Ovary (tissue), 9 donors: ENCODE measurements around the gene TRIM63. TPM values are rescaled to one million over a fixed set of nuclear protein-coding genes. Genes with fewer than 3 reads are reported as not detected.

Experiments
- DNase-seq, 5 donors: peaks; one replicate each; pipeline ENCODE4 v3.0.0-alpha.2; 2019 to 2020
- H3K27ac ChIP-seq, 2 donors: fragments of 200-600 bp; one replicate each; pipeline versions ENCODE4 v1.5.1 to v1.8.0; 2019 to 2022
- H3K27me3 ChIP-seq: fragments of 200-600 bp; one replicate; pipeline ENCODE4 v1.8.0; 2022
- H3K36me3 ChIP-seq: fragments of 200-600 bp; sonication (generic); one replicate; pipeline ENCODE4 v1.5.1; 2019
- H3K4me1 ChIP-seq: one replicate; pipeline ENCODE4 v1.8.1; 2013; ENCODE audit warnings: mild to moderate bottlenecking, moderate library complexity; ENCODE audit not compliant: insufficient read depth
- H3K4me3 ChIP-seq: fragments of 200-600 bp; sonication (generic); one replicate; pipeline ENCODE4 v1.5.1; 2017
- H3K9me3 ChIP-seq, 2 donors: fragments of 200-600 bp in 1 of 2; sonication (generic) in 1 of 2; one replicate each; pipeline versions ENCODE4 v1.5.1 to v1.8.1; 2013 to 2019; ENCODE audit warnings: mild to moderate bottlenecking in 1 of 2, moderate library complexity in 1 of 2
- EP300 ChIP-seq: sonication (generic); formaldehyde crosslinking; IDR thresholded peaks from one replicate; pipeline ENCODE4 v1.6.1; 2017; ENCODE audit warnings: antibody characterized with exemption
- POLR2A ChIP-seq: fragments of 450-650 bp; IDR thresholded peaks from one replicate; pipeline ENCODE4 v1.6.1; 2017; ENCODE audit warnings: antibody characterized with exemption, mild to moderate bottlenecking, moderate library complexity
- WGBS, 3 donors: extraction: QIAGEN DNeasy Blood & Tissue Kit in 1 of 3; methylation state at CpG; one replicate each; pipeline versions ENCODE4 v1.1.5 to v1.1.7; 2013 to 2017; 5-methylcytosine and 5-hydroxymethylcytosine counted together
- intact Hi-C, 4 donors: fragments of 100-400 bp; cut with DNase I; formaldehyde crosslinking; loops; one replicate each; pipeline versions ENCODE4 v1.11.0 to v1.15.1; 2022 to 2023
- polyA plus RNA-seq, 2 donors: library from polyadenylated mRNA; stranded (reverse); fragments of 200-250 nt in 1 of 2; fragments of 350-450 nt in 1 of 2; fragmentation: Illumina TruSeq in 1 of 2; extraction: RNeasy Lipid Tissue Mini Kit (QIAGEN cat#74804) in 1 of 2; gene quantifications; one replicate each; pipeline ENCODE4 v1.2.3, GENCODE V29; 2013 to 2014
- total RNA-seq, 7 donors: library from RNA; depleted of rRNA in 2 of 7; stranded (reverse); fragments of >200 nt in 2 of 7; fragmentation: NEBNext Ultra II Directional in 3 of 7; extraction: Animal tissue kit (Norgen Biotek cat#: 25700) in 3 of 7; gene quantifications; one replicate each; pipeline versions ENCODE4 v1.1.0 to v1.2.4, GENCODE V29; 2016 to 2023
- TF ChIP-seq, protein P1 (sequence below), 3 donors: fragments of 450-650 bp in 2 of 3; fragments of 200-600 bp in 1 of 3; IDR thresholded peaks; one replicate each; pipeline versions ENCODE4 v1.5.1 to v1.8.0; 2016 to 2022; ENCODE audit warnings: antibody characterized with exemption in 3 of 3, mild to moderate bottlenecking in 1 of 3
- donor health status: DM: no; HTN: no; CAD: no; lungs with moderate emphysema.
- donor health status: DM: no; HTN: no; CAD: no.
- donor health status: Bipolar disorder and iron deficiency.
- donor health status: DM: yes; HTN: yes; CAD: no.
- donor health status: DM: no; HTN: no; CAD: no.
- donor health status: DM: yes; HTN: yes; CAD: no.

The TRIM63 gene
- total and polyA plus RNA-seq, 9 donors: 0.06 to 1.6 (median 0.20) TPM; not detected in 5

DNA sequence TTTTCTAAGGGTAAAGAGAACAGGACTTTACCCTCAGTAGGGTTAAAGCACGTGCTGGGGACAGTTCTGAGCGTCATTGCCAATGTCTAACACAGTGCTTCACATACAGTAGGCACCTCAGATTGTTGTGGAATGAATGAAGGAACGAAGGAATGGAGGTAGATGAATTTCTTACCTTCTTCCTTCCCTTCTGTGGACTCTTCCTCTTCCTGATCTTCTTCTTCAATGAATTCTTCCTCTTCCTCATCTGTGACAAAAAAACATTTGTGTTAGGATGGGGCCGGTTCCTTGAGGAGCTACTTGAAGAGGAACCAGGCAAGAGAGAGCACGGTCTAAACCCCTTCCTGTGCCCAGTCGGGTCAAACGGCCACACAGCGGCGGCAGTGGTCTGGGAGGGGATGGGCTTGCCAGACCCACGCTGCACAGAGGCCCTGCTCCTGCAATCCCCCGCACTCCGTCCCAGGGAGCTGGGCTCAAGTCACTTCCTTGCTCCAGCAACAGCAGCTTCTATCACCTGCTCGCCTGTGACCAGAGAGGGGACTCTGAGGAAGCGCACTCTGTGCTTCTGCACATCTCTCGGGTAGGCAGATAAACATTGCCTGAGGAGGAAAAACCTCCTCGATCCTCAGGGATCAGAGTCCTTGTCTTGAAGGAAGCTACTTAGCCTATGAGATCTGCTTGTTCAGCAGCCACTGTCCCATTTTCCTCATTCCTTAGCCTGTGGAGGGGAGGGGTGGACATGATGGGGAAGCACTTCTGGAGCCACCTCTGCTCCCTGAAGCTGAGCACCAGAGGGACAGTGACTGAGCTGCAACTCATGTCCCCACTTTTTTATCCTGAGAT, 13.5 kb downstream of the TRIM63 start:
- Histone ChIP-seq H3K4me1 (no peaks in the 10 kb centered on the region), H3K27me3 (no peaks in the 10 kb centered on the region), H3K4me3 (no peak overlapping the region), H3K36me3 (no peaks in the 10 kb centered on the region), H3K9me3 (no peaks in the 10 kb centered on the region), H3K27ac (no peak overlapping the region)
- TF ChIP-seq, protein P1, sequence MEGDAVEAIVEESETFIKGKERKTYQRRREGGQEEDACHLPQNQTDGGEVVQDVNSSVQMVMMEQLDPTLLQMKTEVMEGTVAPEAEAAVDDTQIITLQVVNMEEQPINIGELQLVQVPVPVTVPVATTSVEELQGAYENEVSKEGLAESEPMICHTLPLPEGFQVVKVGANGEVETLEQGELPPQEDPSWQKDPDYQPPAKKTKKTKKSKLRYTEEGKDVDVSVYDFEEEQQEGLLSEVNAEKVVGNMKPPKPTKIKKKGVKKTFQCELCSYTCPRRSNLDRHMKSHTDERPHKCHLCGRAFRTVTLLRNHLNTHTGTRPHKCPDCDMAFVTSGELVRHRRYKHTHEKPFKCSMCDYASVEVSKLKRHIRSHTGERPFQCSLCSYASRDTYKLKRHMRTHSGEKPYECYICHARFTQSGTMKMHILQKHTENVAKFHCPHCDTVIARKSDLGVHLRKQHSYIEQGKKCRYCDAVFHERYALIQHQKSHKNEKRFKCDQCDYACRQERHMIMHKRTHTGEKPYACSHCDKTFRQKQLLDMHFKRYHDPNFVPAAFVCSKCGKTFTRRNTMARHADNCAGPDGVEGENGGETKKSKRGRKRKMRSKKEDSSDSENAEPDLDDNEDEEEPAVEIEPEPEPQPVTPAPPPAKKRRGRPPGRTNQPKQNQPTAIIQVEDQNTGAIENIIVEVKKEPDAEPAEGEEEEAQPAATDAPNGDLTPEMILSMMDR (IDR thresholded peaks at IDR 0.05): no peak
- no peak for TF ChIP-seq EP300
- no peak for TF ChIP-seq POLR2A
- intact Hi-C loops: loop anchor here in 1 of 4 donors (5.0 kb wide), 1 partner anchor 1883 kb away; no protein-coding TSS in a partner anchor
- 27 to 34% (median 30%) methylated on average over 16 of the region's 16 CpGs for WGBS, 3 donors
- DNase-seq: no peak

DNA sequence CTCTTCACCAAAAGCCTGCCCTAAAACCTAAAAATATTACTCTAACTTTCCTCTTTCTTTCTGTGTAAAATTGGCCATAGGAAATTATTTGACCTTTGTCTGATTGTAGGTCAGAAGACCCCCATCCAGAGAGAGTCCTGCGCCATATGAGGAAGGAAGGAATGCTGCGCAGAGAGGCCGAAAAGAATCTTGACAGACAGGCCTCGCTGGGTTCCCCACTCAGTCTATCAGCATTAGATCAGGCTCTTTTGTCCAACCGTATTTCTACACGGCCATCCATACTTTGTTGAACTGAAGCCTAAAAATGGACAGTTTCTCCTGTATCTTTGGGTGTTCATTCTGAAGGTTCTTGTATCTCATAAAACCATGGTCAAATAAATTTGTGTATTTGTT, 17.2 kb downstream of the TRIM63 start:
- Histone ChIP-seq H3K9me3 (no peaks in the 10 kb centered on the region), H3K36me3 (no peaks in the 10 kb centered on the region), H3K27me3 (peaks cover 3% of the 10 kb centered on the region), H3K27ac (no peak overlapping the region), H3K4me1 (no peaks in the 10 kb centered on the region), H3K4me3 (no peak overlapping the region)
- 88 to 90% (median 90%) methylated on average over 6 of the region's 6 CpGs for WGBS, 3 donors
- DNase-seq: no peak
- intact Hi-C loops: loop anchor here in 1 of 4 donors (5.0 kb wide), 1 partner anchor 1887 kb away; no protein-coding TSS in a partner anchor
- TF ChIP-seq EP300 (no peak), POLR2A (no peak)
- TF ChIP-seq, protein P1 (IDR thresholded peaks at IDR 0.05): no peak

DNA sequence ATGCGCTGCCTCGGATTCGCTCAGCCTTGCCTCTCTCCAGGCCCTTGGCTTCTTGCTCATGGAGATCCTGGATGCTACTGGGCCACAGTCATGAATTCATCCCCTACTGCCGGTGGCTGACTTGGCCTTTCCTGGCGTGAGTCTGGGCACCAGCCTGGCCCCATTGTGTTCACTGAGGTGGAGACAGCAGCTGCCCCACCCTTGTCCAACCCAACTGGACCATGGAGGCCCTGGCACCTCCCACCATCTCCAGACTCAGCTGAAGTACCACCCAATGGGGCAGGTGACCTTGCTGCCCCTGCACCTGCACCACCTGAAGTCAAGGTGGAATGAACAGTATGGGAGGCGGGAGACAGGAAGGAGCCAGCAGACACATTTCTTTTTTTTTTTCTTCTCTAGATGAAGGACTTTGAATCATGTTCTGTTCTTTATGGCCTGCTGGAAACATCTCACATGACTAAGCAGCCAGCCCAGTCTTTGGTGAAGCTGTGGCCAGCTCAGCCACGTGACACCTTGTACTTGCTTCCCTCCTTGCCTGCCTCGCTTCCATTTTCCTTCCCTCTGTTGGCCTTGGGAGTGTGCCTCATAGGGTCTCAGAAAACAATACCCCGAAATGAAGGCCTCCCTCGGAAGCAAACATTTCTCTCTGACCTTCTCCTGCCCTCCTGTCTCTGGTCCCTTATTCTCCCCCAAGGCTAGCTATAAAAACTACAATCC, 17.7 kb downstream of the TRIM63 start:
- TF ChIP-seq EP300 (no peak), POLR2A (no peak)
- TF ChIP-seq, protein P1 (IDR thresholded peaks at IDR 0.05): no peak
- Histone ChIP-seq H3K27ac (no peak overlapping the region), H3K4me3 (no peak overlapping the region), H3K4me1 (no peaks in the 10 kb centered on the region), H3K36me3 (no peaks in the 10 kb centered on the region), H3K27me3 (peaks cover 3% of the 10 kb centered on the region), H3K9me3 (no peaks in the 10 kb centered on the region)
- intact Hi-C loops: loop anchor here in 1 of 4 donors (5.0 kb wide), 1 partner anchor 1888 kb away; no protein-coding TSS in a partner anchor
- WGBS, 3 donors: 64 to 74% (median 66%) methylated on average over 10 of the region's 10 CpGs
- no peak for DNase-seq

DNA sequence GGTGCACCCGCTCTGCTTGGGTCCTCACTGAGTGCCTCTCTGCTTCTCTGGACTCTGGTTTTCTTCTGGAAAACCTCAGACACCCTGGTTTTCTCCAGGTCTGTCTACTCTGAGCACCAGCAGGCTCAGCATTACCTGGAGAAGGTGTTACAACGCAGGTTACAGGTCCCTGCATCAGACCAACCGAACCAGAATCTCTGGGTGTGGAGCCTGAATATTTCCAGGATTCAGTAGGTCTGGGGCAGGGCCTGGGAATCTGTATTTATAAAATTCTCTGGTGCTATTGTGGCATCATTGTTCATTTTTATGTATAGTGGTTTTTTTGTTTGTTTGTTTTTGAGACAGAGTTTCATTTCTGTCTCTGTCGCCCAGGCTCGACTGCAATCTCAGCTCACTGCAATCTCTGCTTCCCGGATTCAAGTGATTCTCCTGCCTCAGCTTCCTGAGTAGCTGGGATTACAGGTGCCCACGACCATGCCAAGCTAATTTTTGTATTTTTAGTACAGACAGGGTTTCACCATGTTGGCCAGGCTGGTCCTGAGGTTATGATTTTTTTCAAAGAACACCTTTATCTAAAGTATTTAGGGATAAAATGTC, 20.1 kb downstream of the TRIM63 start:
- DNase-seq: no peak
- Histone ChIP-seq H3K27ac (no peak overlapping the region), H3K4me1 (no peaks in the 10 kb centered on the region), H3K27me3 (peaks cover 3% of the 10 kb centered on the region), H3K36me3 (no peaks in the 10 kb centered on the region), H3K9me3 (no peaks in the 10 kb centered on the region), H3K4me3 (no peak overlapping the region)
- intact Hi-C loops: no loop called here
- no peak for TF ChIP-seq POLR2A
- TF ChIP-seq, protein P1 (IDR thresholded peaks at IDR 0.05): no peak
- TF ChIP-seq EP300: no peak
- 71 to 77% (median 71%) methylated on average over 7 of the region's 7 CpGs for whole genome bisulfite sequencing, 3 donors
